K562 (cell line): ENCODE data around the gene ZNF862. TPM values are rescaled to one million over a fixed set of nuclear protein-coding genes. Genes with fewer than 3 reads are reported as not detected.

Experiments
- CBFB ChIP-seq: sonication (generic); formaldehyde crosslinking; IDR thresholded peaks from 2 replicates; pipeline ENCODE4 v1.4.0; 2020; ENCODE audit warnings: mild to moderate bottlenecking, missing genetic modification reagents
- CGGBP1 ChIP-seq: fragments of 250-450 bp; sonication (Bioruptor Pico); IDR thresholded peaks from 2 replicates; pipeline ENCODE4 v1.9.0; 2021; ENCODE audit warnings: mild to moderate bottlenecking
- CTCF ChIP-seq, 3 experiments: IDR thresholded peaks in 2 of 3; conservative IDR thresholded peaks in 1 of 3; 2 replicates each; pipeline ENCODE4 v1.5.1; 2011 to 2012; ENCODE audit warnings: low read length in 3 of 3, mild to moderate bottlenecking in 3 of 3, control low read depth in 2 of 3, improper control_type of control experiment in 1 of 3, inconsistent platforms in 1 of 3, low read depth in 1 of 3, mixed read lengths in 1 of 3, moderate library complexity in 1 of 3; ENCODE audit not compliant: insufficient read depth in 2 of 3
- E4F1 ChIP-seq: fragments of 250-450 bp; sonication (Bioruptor Pico); IDR thresholded peaks from 2 replicates; pipeline ENCODE4 v1.5.0; 2021; ENCODE audit warnings: mild to moderate bottlenecking, borderline replicate concordance
- FOXA1 ChIP-seq: fragments of 450-650 bp; IDR thresholded peaks from 2 replicates; pipeline ENCODE4 v1.6.1; 2016; ENCODE audit warnings: mild to moderate bottlenecking, borderline replicate concordance
- MBD2 ChIP-seq: sonication (generic); IDR thresholded peaks from 2 replicates; pipeline ENCODE4 v1.6.1; 2016; ENCODE audit warnings: low read depth, borderline replicate concordance
- NR1H2 ChIP-seq: sonication (generic); formaldehyde crosslinking; IDR thresholded peaks from 2 replicates; pipeline ENCODE4 v1.4.0; 2020; ENCODE audit warnings: mild to moderate bottlenecking, missing genetic modification reagents
- PCBP1 ChIP-seq: fragments of 200-400 bp; formaldehyde crosslinking; IDR thresholded peaks from 2 replicates; pipeline ENCODE4 v1.6.1; 2018; ENCODE audit warnings: mild to moderate bottlenecking, low read depth, low read length; ENCODE audit not compliant: poor library complexity, severe bottlenecking
- PHF8 ChIP-seq: fragments of 200-600 bp; sonication (generic); IDR thresholded peaks from 2 replicates; pipeline ENCODE4 v1.6.1; 2012; ENCODE audit warnings: mixed run types, mild to moderate bottlenecking, inconsistent platforms, low read length, moderate library complexity, borderline replicate concordance
- RBBP5 ChIP-seq: fragments of 200-600 bp; sonication (generic); IDR thresholded peaks from 2 replicates; pipeline ENCODE4 v1.6.1; 2012; ENCODE audit warnings: borderline replicate concordance, mild to moderate bottlenecking, low read length, control low read depth, inconsistent platforms; ENCODE audit not compliant: insufficient read depth, poor library complexity, severe bottlenecking
- SIN3B ChIP-seq: fragments of 450-650 bp; IDR thresholded peaks from 2 replicates; pipeline ENCODE4 v1.6.1; 2017; ENCODE audit warnings: low read depth, mild to moderate bottlenecking, moderate library complexity
- SMAD1 ChIP-seq: fragments of 150-350 bp; IDR thresholded peaks from 2 replicates; pipeline ENCODE4 v1.6.1; 2014; ENCODE audit warnings: low read length, low read depth; ENCODE audit not compliant: partially characterized antibody
- ZBTB11 ChIP-seq, 3 experiments: fragments of 200-800 bp in 1 of 3; fragments of 250-450 bp in 1 of 3; fragments of 450-650 bp in 1 of 3; sonication (Bioruptor Pico) in 1 of 3; sonication (Bioruptor generic) in 1 of 3; formaldehyde crosslinking in 1 of 3; IDR thresholded peaks; 2 replicates each; pipeline versions ENCODE4 v1.6.1 to v1.8.0; 2016 to 2022; ENCODE audit warnings: mild to moderate bottlenecking in 2 of 3, missing genetic modification characterization in 2 of 3, missing compliant biosample characterization in 1 of 3, moderate library complexity in 1 of 3
- ZBTB7A ChIP-seq: IDR thresholded peaks from 2 replicates; pipeline ENCODE4 v1.6.1; 2011; ENCODE audit warnings: low read depth, mild to moderate bottlenecking, low read length, moderate library complexity, borderline replicate concordance; ENCODE audit not compliant: control insufficient read depth
- ZNF511 ChIP-seq: sonication (generic); formaldehyde crosslinking; IDR thresholded peaks from 2 replicates; pipeline ENCODE4 v1.8.0; 2022; ENCODE audit warnings: mild to moderate bottlenecking, missing genetic modification reagents
- ZNF764 ChIP-seq: fragments of 250-450 bp; sonication (Bioruptor Pico); IDR thresholded peaks from 2 replicates; pipeline ENCODE4 v1.4.0; 2020; ENCODE audit warnings: low read depth, mild to moderate bottlenecking, moderate library complexity
- ZSCAN32 ChIP-seq: fragments of 450-650 bp; formaldehyde crosslinking; IDR thresholded peaks from 2 replicates; pipeline ENCODE4 v1.4.0; 2020; ENCODE audit warnings: mild to moderate bottlenecking, moderate library complexity
- polyA plus RNA-seq, 8 experiments: library from polyadenylated mRNA; depleted of rRNA in 4 of 8; stranded (reverse) in 5 of 8; unstranded in 3 of 8; fragments of >200 nt; fragmentation: Nextera tagmentation in 2 of 8; fragmentation: Illumina TruSeq in 1 of 8; extraction: Ambion mirVana in 2 of 8; extraction: Trizol in 1 of 8; gene quantifications; 2 replicates each; pipeline versions ENCODE4 v1.2.1 to v1.2.3, GENCODE V29; 2011 to 2014; ENCODE audit warnings: inconsistent platforms in 1 of 8, missing spikeins in 1 of 8
- total RNA-seq, 7 experiments: library from RNA; depleted of rRNA in 6 of 7; stranded (reverse); fragments of >200 nt in 6 of 7; fragmentation: Illumina TruSeq in 2 of 7; extraction: Trizol in 2 of 7; gene quantifications; 2 replicates each; pipeline versions ENCODE4 v1.2.1 to v1.2.3, GENCODE V29; 2011 to 2021; ENCODE audit warnings: low replicate concordance in 1 of 7

The ZNF862 gene
- total and polyA plus RNA-seq, 9 of the 15 experiments (the other 6 are each of a cell fraction or from before 2014, with no cell fraction given), result 1.1 to 3.9 (median 2.6) TPM

GRCh38 chr7:149873970-149874643 is 35.9 kb downstream of the ZNF862 start (continued):
- TF ChIP-seq ZBTB11 (CRISPR knock-in tag; IDR thresholded peaks at IDR 0.05) (0 out of 6 replicates have a peak, but pooled peaks of 1 of the 3 experiments have one; percentile 11), ZSCAN32 (no peak), CTCF (IDR thresholded peaks at IDR 0.05 in 2 of 3, conservative IDR thresholded peaks at IDR 0.05 in 1 of 3; ENCODE audit: insufficient read depth in 2 of 3, low read depth in 1 of 3, low read length in 3 of 3) (no peak), PCBP1 (no peak), E4F1 (CRISPR knock-in tag) (no peak), ZNF764 (CRISPR knock-in tag) (0 out of 2 replicates have a peak, but pooled peaks have one; percentile 6), NR1H2 (CRISPR knock-in tag) (no peak), CGGBP1 (CRISPR knock-in tag) (no peak), SIN3B (0 out of 2 replicates have a peak, but pooled peaks have one; percentile 22), SMAD1 (no peak), MBD2 (no peak), CBFB (peak; percentile 57; the same call in 1 of the 2 replicates), RBBP5 (peak; percentile 47), PHF8 (peak; percentile 64; the same call in 1 of the 2 replicates), FOXA1 (no peak), ZNF511 (CRISPR knock-in tag) (0 out of 2 replicates have a peak, but pooled peaks have one; percentile 71), ZBTB7A (peak; percentile 48; the same call in 1 of the 2 replicates)
